GM19193 (cell line): ENCODE measurements around the gene ELF1.

Experiments
- POLR2A ChIP-seq: IDR thresholded peaks from 4 replicates; pipeline ENCODE4 v1.6.1; 2011; ENCODE audit not compliant: insufficient read depth, insufficient read length; ENCODE audit errors: extremely low read depth

The ELF1 gene

GRCh38 chr13:41019011-41019487 is at the start of gene ELF1:
Gene ELF1 (minus strand): TSS chr13:41019316. CDS start chr13:40982054, 37,262 bp downstream.
- no peak for TF ChIP-seq POLR2A

DNA sequence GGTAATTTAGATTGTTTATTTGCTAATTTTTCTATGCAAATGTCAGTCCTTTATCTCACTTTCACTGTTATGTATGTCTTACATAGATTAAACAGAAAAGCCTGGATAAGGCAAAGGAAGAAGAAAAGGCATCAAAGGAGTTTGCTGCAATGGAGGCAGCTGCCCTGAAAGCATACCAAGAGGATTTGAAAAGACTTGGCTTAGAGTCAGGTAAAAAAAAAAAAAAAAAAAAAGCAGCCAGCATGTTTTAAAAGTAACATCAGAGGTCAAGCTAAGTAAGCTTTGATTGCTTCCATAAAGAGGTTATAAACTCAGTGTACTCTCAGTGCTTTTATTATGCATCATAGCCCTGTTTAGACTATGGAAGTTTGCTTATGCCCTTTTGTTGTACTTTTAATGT is 46.0 kb upstream of the ELF1 start:
- TF ChIP-seq POLR2A = no peak

GRCh38 chr13:41064493-41064892 is 45.4 kb upstream of the ELF1 start:
- no peak for TF ChIP-seq POLR2A

DNA sequence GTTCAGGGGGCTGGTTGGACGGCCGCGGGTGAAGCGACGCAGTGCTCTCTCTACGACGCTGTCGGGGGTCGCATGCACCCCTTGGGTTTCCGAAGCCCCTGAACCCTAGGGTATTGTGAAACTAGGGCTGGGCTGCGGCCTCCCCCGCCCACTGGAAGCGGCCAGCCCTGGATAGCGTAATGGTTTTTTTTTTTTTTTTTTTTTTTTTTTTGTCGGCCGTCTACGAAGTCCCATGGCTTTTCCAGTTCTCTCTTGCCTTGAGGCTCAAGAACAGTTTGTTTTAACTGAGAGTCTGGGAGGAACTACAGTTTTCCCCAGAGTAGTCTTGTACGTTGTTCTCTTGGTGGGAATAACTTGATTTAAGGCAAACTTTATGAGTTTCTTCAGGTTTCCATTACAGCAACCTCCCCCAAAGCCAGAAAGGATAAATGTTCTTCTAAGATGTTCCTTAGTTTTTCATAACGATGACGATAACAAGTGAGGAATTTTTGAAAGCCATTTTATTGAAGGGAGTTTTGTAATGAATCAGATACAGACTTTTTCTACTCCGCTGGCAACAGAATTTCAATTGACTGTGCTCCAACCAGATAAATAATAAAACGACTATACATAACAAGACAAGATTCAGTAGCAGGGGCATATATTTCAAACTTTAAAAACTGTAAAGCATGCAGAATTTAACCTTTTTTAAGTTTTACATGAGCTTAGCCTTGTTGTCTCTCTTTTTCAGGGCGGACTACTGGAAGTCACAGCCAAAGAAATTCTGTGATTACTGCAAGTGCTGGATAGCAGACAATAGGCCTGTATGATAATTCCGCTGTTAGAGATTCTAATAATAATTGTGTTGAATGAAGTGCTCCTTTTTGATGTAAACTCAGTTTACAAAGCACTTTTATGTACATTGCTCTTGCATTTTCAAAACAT is 43.1 kb upstream of the ELF1 start:
- no peak for TF ChIP-seq POLR2A

DNA sequence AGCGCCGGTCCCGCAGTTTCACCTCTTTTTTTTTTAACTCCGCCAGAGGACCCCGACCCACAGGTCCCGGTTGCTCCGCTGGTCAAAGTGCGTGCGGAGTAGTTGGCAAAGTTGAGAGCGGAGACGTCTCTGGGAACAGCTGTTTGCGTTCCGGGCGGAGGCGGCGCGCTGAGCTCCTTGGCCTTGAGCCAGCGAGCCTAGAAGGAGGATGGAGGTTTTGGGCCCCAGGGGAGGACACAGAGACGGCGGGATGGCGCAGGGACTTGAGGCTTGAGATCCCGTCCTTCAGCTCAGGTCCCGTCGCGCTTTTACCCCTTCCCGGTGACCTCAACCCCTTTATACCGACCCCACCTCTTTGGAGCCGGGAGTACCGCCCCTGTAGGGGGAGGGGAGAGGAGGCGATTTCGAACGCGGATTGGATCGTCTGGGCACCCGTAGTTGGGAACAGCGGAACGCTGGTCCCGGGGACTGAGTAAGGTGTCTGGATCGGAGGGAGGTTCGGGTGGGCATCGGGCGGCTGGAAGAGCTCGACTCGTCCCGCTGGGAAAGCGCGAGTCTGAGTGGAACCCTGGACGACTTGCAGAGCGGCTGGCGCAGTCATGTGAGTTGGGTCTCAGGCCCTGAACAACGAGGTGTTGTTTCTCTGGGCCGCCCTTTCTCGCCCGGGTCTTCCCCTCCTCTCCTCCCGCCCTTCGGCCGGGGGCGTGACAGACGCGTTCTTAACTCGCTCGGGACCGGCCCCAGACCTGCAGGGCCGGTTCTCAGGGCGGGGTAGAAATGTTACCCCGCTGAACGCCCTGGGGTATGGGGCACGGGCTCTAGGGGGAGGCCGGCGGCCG is 42.2 kb upstream of the ELF1 start, which contains the start of gene WBP4:
TSS of gene WBP4 (plus strand) at position 435 of the 839 bp plus-strand sequence. CDS start at position 600, 165 bp downstream.
- TF ChIP-seq POLR2A = peak; percentile 84

DNA sequence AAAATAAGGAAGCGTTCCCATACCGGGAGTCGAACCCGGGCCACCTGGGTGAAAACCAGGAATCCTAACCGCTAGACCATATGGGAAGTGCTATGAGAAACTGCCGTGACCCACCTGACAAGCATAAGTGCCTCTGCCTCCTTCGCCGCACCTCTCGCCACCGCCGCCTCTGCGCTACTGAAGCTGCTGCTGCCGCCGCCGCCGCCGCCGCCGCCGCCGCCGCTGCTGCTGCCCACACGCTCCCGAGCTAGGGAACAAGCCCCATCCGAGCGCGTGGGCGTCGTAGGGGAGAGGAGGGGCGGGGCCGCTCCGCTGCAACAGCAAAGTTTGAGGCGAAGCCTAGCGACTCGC is 41.6 kb upstream of the ELF1 start:
- peak; percentile 7 for TF ChIP-seq POLR2A

DNA sequence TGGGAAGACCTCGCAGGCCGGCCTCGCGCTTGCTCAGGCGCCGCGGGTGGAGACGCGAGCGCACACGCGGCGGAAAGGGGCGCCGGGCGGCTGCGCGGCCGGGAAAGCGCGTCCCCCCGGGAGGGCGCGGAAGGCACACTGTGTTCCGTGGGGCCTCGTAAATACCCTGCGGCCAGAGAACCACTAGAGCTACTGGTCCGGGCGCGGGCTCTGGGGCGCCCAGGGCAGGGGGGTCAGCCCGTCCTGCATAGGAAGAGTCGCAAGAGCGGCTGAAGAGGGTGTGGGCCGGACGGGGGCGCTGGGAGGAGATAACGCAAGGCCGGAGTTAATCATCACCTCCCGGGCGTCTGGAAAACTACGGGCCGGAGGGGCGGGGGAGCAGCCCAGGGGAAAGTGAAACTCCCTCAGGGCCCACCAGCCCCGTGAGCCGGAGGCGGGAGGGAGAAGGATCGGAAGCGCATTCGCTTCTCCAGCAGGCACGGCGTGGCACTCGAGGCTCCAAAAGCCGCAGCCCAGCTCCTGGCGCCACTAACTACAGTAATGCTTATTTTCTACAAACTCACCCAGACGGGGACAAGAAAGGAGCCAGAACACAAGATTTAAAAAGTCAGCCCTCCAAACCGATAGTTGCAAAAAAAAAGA is 41.1 kb upstream of the ELF1 start:
- peak; percentile 57 for TF ChIP-seq POLR2A

DNA sequence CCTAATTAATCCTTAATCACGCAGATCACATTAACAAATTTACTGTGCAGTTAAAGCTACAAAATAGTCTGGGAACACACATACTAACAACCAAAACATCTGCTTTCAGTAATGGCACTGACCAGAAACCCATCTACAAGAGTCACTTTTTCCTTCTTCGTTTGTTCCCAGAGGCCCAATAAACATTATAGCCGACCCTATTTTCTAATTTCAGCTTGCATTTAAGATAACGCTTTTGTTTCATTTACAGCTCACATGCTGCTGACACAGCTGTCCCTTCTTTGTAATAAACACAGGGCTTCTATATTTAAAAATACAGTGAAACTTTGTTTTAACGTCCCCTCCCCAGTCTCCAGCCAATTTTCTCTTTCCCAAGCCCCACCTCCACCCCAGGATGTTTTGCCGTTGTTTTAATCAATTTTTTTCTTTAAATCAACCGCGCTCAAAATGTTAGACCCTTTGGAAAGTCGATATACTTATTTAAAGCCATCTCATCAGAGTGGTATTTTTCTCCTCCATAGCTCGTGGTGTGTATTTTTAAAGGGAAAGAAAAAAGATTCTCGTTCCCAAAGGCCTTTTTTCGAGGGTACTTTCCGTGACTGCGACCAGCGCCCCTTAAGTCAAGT is 40.5 kb upstream of the ELF1 start:
- no peak for TF ChIP-seq POLR2A

- no peak for TF ChIP-seq POLR2A
Observed at GRCh38 chr13:41058295-41059070, 39.4 kb upstream of the ELF1 start.

- no peak for TF ChIP-seq POLR2A
Observed at GRCh38 chr13:41056826-41057711, 38.0 kb upstream of the ELF1 start.

DNA sequence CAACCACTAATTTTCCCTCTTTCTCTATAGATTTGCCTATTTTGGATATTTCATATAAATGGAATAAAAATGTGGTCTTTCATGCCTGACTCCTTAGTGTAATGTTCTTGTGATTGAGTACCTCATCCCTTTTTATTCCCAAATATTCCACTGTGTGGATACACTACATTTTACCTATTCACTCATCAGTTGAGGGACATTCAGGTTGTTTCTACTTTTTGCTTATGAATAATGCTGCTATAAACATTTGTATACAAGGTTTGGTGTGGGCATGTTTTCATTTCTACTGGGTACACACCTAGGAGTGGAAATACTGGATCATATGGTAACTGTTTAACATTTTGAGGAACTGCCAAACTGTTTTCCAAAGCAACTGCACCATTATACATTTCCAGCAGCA is 37.1 kb upstream of the ELF1 start:
- TF ChIP-seq POLR2A = no peak

- TF ChIP-seq POLR2A = no peak
Observed at GRCh38 chr13:41054919-41055619, 36.0 kb upstream of the ELF1 start.
